ENCODE results near the gene CDCA7L.
"Not testable (repeated sequence)": the region's sequence is repeated elsewhere in the genome, so short reads cannot be mapped to it uniquely, and the experiment has no call there.

The CDCA7L gene

DNA sequence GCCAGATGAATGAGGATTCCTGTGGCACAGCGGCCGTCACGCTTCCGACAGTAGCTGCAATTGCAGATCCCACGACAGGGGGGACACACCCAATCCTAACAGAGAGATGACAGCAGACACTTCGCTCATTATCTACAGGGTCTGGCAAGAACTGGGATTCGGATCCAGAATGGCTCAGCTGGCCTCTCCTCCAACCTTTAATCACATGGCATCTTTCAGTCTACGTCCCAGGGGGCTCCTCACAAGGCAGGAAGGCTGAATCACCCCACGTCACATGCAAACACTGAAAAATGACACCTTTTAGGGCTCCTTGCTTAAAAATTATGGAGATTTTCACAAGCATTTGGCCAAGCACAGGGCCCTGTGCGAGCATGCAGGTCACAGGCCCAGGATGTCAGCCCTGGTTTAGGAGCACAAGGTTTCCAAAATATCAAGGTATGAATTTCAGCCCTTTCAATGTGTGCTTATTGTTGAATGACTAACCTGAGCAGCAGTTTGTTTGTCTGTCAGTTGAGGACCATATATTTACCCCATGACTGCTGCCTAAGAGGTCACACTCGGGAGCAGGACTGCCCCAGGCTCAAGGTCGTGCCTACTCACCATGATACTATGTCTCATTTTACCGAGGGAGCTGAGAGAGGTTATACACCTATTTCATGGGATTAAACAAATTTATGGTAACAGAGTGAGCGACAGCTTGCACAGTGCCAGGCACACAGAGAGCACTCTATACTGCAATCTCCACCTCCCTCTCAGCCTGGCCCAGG, 42.5 kb downstream of the CDCA7L start:
- no peak for DNase-seq

- no peak for DNase-seq
Measured at GRCh38 chr7:21902240-21902639, 43.5 kb downstream of the CDCA7L start.

DNA sequence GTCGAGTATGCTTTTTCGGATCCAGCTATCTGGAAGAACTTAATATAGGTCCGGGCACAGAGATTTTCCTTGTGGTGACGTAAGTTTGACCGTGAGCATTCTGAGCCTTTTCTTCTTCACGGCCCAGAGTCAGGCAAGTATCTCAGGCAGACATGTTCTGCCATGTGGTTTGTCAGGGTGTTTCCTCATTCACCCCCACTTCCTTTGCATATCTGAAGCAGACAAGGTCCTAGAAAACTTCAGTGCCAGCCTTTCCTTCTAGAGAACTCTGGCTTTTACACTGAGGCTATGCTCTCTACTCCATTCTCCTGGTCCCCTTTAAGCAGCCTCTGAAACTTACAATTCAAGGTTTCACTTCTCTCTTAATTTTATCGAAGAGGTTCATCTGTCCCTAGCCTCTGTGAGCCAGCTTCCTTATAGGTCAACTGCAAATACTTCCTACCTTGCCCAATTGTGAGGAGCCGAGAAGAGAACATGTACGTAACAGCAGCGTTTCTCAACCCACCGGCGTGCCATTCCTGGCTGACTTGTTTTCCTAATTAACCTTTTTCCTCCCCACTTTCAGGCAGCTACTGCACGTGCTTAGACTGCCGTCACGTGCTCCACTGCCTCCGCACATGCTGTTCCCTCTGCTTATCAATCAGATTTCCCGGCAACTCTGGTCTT, 47.3 kb downstream of the CDCA7L start:
- DNase-seq: peak; percentile 80

DNA sequence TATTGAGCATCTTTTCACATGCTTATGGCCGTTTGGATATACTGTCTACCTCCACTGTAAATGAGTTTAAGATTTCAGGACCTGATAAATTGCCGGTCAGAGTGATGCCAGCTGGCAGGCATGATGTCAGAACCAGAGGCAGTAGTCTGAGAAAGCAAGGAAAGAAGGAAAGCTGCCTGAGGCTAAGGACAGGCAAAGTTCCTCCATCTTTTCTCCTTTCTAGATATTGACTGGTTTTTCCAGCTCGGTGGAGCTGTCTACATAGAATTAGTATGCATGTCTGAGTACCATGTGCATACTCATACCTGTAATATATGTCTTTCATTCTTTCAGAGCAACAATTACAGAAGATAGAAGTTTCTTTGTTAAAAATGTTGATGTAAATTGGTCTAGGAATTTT, 52.3 kb downstream of the CDCA7L start:
- no peak for DNase-seq

DNA sequence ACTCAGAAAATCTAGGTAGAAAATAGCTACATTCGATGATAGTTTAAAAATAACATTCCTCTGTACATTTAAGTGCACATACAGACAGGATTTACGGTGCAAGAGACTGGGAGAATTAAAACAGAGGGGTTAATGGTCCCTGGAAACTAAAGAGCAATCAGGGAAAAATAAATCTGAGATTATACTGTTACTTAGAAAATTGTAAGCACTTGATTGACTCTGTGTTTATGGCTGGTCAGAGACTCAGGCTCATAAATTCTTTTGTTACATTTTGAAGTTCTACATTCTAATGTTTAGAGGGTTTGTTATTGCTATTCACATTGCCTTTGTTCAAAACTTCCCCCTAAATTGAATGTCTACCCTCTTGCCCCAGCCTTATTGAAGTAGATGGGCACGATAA, 54.4 kb downstream of the CDCA7L start:
- no peak for DNase-seq

DNA sequence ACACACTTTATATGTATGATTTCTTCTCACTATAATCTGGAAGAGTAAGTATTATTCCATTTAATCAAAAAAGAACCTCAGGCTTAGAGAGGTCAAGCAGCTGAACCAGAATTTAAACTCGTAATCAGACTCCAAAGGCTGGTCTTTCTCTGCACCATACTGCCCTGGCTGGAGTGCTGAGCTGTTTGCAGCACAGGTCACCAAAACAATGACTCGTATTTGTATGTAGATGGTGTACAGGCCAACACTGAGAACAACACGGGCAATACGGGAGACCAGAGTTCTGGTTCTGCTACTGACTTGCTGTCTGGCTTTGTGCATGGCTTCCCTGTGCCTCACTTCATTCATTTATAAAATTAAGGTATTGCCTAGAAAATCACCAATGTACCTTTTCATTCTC, 57.9 kb downstream of the CDCA7L start:
- no peak for DNase-seq

GRCh38 chr7:21887353-21887752, 58.3 kb downstream of the CDCA7L start:
- DNase-seq: no peak

- DNase-seq: no peak
Measured at GRCh38 chr7:21886396-21886795, 59.3 kb downstream of the CDCA7L start.

DNA sequence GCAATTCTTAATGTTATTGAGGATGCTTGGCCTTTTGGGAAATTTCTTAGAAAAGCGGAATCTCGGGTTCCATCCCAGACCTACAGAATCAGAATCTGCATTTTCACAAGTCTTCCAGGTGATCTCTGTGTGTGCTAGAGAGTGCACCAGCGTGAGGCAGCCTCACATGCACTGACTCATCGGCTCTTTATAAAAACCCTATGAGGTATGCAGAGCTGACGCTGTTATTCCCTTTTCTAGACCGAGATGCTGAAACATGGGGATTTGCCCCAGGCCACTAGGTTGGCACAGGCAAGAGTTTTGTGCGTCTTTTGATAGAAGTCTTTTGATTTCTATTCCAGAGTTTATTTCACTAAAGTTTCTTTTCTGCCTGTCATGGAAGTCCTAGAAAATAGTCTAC, 61.2 kb downstream of the CDCA7L start:
- DNase-seq: no peak

DNA sequence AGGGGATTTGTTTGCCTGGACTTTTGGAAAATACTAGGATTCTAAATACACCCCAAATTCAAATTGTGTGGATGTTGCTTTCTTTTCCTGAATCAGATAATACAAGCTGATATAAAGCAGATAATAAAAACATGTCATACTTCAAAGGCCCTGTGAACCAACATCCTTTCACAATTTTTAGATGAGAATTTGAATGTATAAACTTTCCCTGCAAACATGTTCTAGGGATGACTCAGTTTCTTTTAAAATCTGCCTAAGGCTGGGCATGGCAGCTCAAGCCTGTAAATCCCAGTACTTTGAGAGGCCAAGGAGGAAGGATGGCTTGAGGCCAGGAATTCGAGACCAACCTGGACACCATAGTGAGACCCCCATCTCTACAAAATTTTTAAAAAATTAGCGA, 62.2 kb downstream of the CDCA7L start:
- DNase-seq: not testable (repeated sequence)

DNA sequence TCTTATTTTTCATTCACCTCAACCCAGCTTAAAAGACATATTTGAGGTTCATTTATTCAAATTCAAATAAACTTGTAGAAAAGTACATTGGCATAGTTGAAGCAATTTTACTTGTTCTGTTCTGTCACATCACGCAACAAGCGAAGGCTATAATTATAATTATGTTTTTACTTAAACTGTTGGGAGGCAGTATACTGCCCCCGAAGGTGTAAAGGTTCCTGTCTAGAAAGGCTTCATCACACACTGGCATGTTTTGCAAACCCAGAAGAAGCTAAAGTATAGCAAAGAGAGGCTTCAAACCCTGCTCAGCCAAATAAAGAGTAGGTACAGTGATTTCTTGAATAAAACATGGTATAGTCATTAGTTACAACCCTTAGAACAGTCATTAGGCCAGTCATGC, 62.6 kb downstream of the CDCA7L start:
- no peak for DNase-seq

GRCh38 chr7:21869785-21870402, 75.8 kb downstream of the CDCA7L start:
- no peak for DNase-seq

DNA sequence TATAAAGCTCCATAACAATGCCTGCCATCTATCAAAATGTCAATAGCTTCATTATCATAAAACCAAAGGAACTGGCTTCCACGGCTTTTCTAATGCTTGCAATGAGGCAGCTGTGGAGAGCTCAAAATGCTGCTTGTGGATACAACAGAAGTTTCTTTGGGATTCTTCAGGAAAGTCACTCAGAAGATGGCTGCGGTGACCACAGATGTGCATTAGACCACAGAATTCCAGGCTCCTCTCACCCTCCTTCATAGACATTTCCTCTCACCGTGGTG, 77.2 kb downstream of the CDCA7L start:
- no peak for DNase-seq

DNA sequence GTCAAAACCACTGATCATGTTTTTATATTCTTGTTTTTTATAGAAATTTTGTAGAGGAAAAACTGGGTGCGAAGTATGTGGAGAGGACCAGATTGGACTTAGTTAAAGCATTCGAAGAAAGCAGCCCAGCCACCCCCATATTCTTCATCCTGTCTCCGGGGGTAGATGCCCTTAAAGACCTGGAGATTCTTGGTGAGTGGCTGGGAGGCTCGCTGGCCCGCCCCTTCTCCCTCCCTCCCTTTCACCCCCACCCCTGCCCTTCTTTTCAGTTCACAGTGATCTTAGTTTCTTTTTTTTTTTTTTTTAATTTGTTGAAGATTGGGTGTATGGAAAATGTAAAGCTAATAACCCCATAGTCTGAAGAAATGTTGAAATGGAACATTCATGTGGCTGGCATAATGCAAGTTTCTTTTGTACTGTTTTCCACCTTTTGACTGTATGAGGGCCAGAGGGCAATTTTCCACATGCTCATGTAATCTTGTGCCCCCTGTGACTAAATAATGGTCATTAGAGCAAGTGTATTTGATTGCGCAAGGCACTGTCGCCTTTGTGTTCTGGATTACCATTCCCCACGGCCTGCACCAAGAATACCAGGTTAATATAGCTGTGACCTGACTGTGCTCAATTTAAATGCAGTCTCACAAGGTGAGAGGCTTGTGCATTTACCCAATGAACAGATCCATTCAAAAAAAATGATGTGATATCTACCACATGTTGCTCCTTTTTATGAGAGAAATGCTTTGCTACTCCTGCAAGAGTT, 77.7 kb downstream of the CDCA7L start:
- DNase-seq: no peak

- DNase-seq: no peak
Measured at GRCh38 chr7:21867226-21867625, 78.5 kb downstream of the CDCA7L start.

- no peak for DNase-seq
Measured at GRCh38 chr7:21866731-21867130, 79.0 kb downstream of the CDCA7L start.

- not testable (repeated sequence) for DNase-seq
Measured at GRCh38 chr7:21865631-21866204, 80.0 kb downstream of the CDCA7L start.

DNA sequence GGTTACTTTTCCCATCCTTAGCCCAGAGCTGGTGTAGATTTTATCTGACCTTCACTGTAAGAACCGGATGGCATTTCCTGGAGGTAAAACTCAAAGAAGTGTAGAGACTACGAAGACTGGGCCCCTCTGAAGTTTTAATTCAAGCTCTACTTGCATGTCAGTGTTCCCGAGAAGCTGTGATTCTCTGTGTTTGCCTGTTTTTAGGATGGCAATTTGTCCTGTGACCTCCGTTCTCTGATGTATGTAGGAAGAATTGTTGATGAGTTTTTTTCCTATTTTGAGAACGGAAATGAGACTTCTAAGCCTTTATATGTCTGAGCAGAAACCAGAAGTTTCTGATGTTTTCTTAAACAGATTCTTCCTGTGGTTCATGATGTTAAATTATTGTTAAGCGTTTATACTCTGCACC, 94.1 kb downstream of the CDCA7L start:
- DNase-seq: no peak

Measured in inflammatory macrophage treated with lipopolysaccharide for 4 hours (primary cell).